ENCODE data around the gene FAM131C. TPM values are rescaled to one million over a fixed set of nuclear protein-coding genes. Genes with fewer than 3 reads are reported as not detected.

FAM131C gene
- total and polyA plus RNA-seq, 10 of the 15 experiments (the other 5 are each of a cell fraction or from before 2014, with no cell fraction given): 0.03 TPM; not detected in 9

GRCh38 chr1:16047791-16048475 is 25.5 kb downstream of the FAM131C start:
- DNase-seq (ENCODE audit: low read depth, low spot score) (no peak), FAIRE-seq (no peak), ATAC-seq (no peak)
- SMC1A ChIA-PET (ENCODE audit: uncharacterized antibody, unreplicated experiment): interaction anchor here (1.2 kb wide), 2 partner anchors 35 to 37 kb away, joined by 3 to 4 read pairs; no protein-coding TSS in a partner anchor
- POLR2A ChIA-PET: no interaction called here
- no peaks in the 10 kb centered on the region for H3K9me3 ChIP-seq (replicated peaks; ENCODE audit: control insufficient read depth, insufficient read depth, low read length)
- H3K36me3 ChIP-seq (ENCODE audit: control insufficient read depth in 2 of 2, insufficient read depth in 2 of 2, low read length in 1 of 2): no peaks in the 10 kb centered on the region
- in situ Hi-C loops (cut with MboI): no loop called here
- H3K4me1 ChIP-seq (ENCODE audit: control insufficient read depth, insufficient read depth, low read length): no peaks in the 10 kb centered on the region
- intact Hi-C loops (cut with micrococcal nuclease; ENCODE audit: unreplicated experiment): no loop called here
- BruUV-seq (replicated peaks): no TSS peak
- no peak overlapping the region for H3K27ac ChIP-seq (ENCODE audit: control insufficient read depth, insufficient read depth)
- H3K27me3 ChIP-seq (replicated peaks in 1 of 2; ENCODE audit: control insufficient read depth in 2 of 2, insufficient read depth in 2 of 2, low read length in 1 of 2): no peaks in the 10 kb centered on the region; a peak in 3 of 4 replicates
- TF ChIP-seq YBX1 (IDR thresholded peaks at IDR 0.05) (no peak), SMAD5 (IDR thresholded peaks at IDR 0.05; ENCODE audit: low read depth) (no peak), LARP7 (IDR thresholded peaks at IDR 0.05) (no peak), ZBTB33 (IDR thresholded peaks at IDR 0.05) (no peak), TAF1 (IDR thresholded peaks at IDR 0.05; ENCODE audit: borderline replicate concordance, low read depth, low read length) (no peak), POLR2A (IDR thresholded peaks at IDR 0.05; ENCODE audit: low read depth, low read length) (no peak), ATF3 (IDR thresholded peaks at IDR 0.05; ENCODE audit: borderline replicate concordance, extremely low read depth, low read depth, low read length) (no peak), IKZF2 (IDR thresholded peaks at IDR 0.05) (no peak)
- H3K9ac ChIP-seq (ENCODE audit: control insufficient read depth, insufficient read depth, low read length): no peak overlapping the region
- WGBS (ENCODE audit: insufficient coverage, insufficient replicate concordance, low lambda C conversion rate, missing lambda C conversion rate): 72% methylated on average over 14 of the region's 19 CpGs
- H3K79me2 ChIP-seq (ENCODE audit: control insufficient read depth, insufficient read depth, low read length): no peaks in the 10 kb centered on the region
- H2AFZ ChIP-seq (ENCODE audit: control insufficient read depth, low read depth, low read length): no peak overlapping the region
- no peak overlapping the region for H3K4me3 ChIP-seq
- H4K20me1 ChIP-seq (ENCODE audit: control insufficient read depth, insufficient read depth): no peaks in the 10 kb centered on the region
- RAD21 ChIA-PET (ENCODE audit: unreplicated experiment): no interaction called here
- no peak overlapping the region for H3K4me2 ChIP-seq (ENCODE audit: control insufficient read depth, insufficient read depth)
- CTCF ChIA-PET: no interaction called here

Data from GM12878 (cell line).